GM18519 (cell line): Measurements from ENCODE around the gene TSC1.

Experiments
- ATAC-seq: cut with Tn5 transposase; IDR thresholded peaks from one replicate; pipeline ENCODE4 v1.9.1; 2021; ENCODE audit warnings: mild to moderate bottlenecking, moderate library complexity; ENCODE audit not compliant: unreplicated experiment, low FRiP score

The TSC1 gene

DNA sequence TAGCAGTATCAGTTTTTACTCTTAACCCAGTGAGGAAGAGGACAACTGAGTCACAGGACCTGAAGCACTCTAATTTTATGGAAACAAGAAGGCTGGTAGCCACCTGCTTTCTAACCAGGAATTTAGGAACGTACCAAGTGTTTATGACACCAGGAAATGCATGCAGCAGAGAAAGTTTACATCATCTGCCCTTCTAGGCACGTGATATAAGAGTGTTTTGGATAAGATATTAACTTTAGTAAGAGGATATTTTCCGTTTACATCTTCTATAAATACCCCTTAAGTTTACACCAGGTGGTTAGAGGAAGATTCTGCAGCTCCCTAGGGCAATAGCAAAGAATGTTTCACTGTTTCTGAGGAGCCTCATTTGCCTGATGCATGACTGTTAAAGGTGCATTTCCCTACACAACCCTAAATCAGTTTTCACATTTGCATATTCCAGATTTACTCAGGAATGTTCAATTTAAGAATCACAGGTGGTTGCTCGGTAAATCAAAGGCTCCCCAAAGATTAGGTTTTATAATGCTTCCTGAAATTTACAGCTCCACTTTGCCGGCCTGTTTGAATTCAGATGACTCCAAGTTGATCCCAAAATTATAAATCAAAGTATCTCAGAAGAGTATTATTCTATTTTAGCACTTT is 1.8 kb downstream of the TSC1 start:
- ATAC-seq = no peak

GRCh38 chr9:132939169-132939568 is 5.2 kb downstream of the TSC1 start:
- no peak for ATAC-seq

DNA sequence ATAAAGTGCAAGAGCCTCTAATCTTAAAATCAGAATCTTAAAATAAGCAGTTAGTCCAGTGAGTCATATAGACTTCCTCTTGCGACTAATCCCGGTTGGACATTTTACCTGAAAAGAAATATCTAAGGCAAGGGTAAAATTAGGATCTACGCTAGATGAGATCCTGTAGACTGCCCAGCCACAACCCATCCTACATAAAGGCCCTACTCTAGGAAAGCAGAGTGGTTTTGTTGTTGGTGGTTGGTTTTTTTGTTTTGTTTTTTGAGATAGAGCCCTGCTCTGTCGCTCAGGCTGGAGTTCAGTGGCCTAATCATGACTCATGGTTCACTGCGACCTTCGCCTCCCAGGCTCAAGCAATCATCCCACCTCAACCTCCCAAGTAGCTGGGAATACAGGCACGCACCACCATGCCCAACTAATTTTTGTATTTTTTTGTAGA is 6.9 kb downstream of the TSC1 start:
- ATAC-seq = no peak

- ATAC-seq = no peak
These were observed 9.4 kb downstream of the TSC1 start for GRCh38 chr9:132935026-132935425.

GRCh38 chr9:132931178-132931735 is 13.2 kb downstream of the TSC1 start:
- no peak for ATAC-seq

GRCh38 chr9:132927704-132928103 is 16.7 kb downstream of the TSC1 start:
- no peak for ATAC-seq

GRCh38 chr9:132923346-132923902 is 21.0 kb downstream of the TSC1 start:
- ATAC-seq = no peak

DNA sequence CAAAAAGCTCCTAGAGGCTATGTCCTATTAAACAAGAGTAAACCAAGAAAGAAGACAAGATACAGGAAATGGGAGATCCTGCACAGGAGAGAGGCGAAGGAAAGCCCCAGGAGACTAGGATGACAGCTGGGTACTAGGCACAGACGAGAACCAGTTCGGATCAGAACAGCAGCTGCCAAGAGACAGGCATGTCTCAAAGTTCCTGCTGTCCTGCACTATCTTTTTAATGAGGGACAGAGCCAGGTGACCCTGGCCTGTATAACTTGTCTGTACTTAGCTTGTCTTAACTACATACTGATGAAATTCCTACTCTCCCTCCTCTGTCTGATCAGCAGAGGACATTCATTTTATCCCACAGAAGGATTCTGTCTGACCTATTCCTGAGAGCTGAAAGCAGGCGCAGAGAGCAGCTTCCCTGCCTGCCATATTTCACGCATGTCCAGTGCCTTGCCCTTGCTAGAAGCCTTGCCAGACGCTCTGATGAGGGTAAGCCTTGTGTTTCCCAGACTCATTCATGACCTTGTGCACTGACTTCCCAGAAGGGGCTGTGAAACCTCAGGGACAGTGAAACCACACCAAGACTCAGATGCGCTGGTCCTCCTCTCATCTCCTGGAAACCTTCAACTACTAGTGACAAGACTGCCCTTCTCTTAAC is 24.7 kb downstream of the TSC1 start:
- no peak for ATAC-seq

- no peak for ATAC-seq
These were observed 29.5 kb downstream of the TSC1 start for GRCh38 chr9:132914924-132915323.

DNA sequence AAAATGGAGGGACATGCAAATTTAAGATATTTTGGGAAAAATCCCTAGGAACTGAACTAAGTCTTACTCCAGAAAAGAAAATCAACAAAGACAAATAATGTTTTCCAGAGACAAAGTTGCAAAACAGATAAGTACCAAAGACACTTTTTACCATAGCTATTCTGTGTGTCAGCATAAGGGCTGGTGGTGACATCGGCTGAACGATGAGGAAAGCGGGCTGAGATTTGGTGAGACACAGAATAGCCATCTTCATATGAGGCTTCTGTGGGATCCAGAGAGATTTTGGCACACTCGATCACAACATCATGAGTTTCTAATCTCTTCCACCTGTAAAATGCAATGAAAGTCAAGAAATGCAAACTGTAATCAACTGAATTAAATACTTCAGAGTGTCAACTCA is 32.3 kb downstream of the TSC1 start:
- ATAC-seq = no peak

DNA sequence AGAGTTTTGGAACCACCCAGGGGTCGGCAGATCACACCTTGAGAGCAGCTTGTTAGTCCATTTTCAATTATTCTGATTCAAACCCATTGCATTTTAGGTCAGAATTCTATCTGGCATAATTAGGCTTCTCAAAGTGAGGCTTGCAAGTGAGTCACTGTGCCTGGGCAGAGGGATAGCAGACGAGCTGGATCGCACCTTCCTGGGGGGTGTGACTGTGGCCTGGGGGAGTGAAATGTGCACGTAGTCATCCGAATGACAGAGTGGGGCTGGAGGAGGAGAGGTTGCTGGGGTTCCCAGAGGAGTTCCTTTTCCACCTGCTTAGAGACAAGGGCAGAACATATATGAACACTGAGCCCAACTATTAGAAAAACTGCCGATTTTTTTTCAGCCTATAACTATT is 34.0 kb downstream of the TSC1 start:
- ATAC-seq = no peak

DNA sequence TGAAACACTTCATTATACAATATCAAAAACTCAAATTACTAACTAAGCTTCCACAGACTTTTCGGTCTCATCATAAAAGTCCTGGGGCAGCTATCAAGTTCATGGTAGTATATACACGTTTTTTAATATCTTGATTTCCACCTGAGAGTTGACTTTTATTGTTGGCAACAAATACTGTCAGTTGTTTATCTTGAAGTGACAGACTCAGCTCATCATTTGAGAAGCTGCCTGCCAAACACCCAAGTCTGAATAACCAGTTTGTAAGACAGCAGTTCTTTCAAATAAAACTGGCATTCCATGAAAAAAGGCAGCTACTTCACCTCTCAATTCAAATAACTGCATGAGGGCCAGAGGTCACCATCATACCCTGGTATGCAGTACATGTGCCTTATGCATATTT is 35.1 kb downstream of the TSC1 start:
- no peak for ATAC-seq

GRCh38 chr9:132908635-132909034 is 35.8 kb downstream of the TSC1 start:
- no peak for ATAC-seq

DNA sequence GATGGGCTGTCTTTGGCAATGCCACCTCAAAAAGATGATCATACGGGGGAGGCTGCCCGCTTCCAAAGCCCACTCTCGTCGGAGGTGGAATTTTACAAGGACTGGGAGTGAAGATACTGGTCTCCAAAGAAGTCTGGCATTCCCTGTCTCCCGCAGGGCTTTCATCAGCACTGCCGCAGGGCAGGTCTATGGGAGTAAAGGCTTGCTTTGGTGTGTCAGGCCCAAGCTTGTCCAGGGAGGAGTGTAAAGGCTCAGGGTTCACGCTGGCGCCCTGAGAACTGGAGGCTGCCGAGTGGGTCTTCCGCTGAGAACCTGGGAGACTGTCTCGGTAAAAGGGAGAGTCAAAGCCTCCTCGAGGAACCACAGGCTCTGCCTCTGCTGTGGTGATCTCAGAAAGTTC is 38.7 kb downstream of the TSC1 start:
- ATAC-seq = no peak

- no peak for ATAC-seq
These were observed 40.6 kb downstream of the TSC1 start for GRCh38 chr9:132903574-132904492.

GRCh38 chr9:132901858-132902831 is 42.3 kb downstream of the TSC1 start:
- no peak for ATAC-seq

DNA sequence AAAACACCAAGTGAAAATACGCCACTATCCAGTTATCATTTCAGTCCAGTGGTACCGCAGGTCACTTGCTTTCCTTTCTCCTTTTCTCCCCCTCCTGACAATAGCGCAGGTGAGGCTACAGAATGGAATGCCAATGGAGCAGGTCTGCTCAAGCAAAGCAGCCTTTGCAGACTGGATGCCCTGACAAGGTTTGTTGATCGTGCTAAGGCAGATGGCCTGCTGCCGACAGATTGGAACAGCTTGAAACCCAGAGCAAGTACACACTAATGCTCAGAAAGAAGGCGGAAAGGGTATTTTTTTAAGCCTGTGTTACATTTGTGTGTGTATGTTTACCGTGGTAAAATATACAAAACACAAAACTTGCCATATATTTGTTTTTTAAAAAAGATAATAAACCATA is 46.4 kb downstream of the TSC1 start:
- no peak for ATAC-seq

DNA sequence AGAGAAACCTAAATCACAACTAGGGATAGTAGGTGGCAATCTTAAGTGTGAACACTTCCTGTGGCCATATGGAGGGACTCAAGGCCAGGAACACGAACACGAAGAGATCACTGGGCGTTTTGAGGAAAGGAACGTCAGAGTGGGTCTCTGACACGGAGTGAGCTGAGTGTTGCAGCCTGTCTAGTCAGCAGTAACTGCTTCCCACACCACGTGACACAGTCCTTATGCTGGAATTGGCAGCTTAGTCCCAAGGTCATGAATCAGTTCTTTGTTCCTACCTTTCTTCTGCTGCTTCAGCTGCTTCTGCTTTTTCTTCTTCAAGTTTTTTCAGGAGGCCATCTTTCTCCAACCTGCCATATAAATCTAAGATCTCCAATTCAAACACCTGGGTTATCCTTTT is 47.5 kb downstream of the TSC1 start:
- ATAC-seq = no peak

DNA sequence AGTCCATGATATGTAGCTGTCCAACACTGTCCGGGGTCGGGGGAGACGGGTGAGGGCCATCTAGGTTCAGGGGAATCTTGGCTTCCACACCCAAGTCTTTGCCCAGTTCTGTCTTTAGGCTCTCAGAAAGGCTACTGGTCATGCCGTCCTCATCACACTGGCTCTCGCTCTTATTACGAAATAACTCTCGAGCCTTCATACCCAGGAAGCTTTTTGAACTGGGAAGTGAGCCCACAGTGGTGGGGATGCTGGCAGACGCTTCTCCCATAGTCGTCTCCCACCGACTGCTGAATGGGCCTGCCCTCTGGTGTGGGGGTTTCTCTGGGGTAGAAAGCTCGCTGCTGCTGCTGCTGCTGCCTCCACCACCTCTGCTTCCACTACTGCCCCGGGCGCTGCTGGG is 48.2 kb downstream of the TSC1 start:
- no peak for ATAC-seq
